ENCODE results near the gene CDC14B. TPM values are rescaled to one million over a fixed set of nuclear protein-coding genes. Genes with fewer than 3 reads are reported as not detected.

CDC14B gene
- total RNA-seq, 1 donor from 2014 or later, result 31.3 TPM

- no peak for DNase-seq
Observed at GRCh38 chr9:96500696-96501632, 118.7 kb downstream of the CDC14B start.

- no peak for DNase-seq
Observed at GRCh38 chr9:96499257-96499656, 120.4 kb downstream of the CDC14B start.

GRCh38 chr9:96498796-96499195 lies 120.8 kb downstream of the CDC14B start:
- no peak for DNase-seq

- DNase-seq, result no peak
Observed at GRCh38 chr9:96497117-96497399, 122.6 kb downstream of the CDC14B start.

- no peak for DNase-seq
Observed at GRCh38 chr9:96496368-96497116, 123.1 kb downstream of the CDC14B start.

- DNase-seq, result no peak
Observed at GRCh38 chr9:96495341-96495740, 124.3 kb downstream of the CDC14B start.

GRCh38 chr9:96494215-96494800 lies 125.3 kb downstream of the CDC14B start:
- no peak for DNase-seq

- no peak for DNase-seq
Observed at GRCh38 chr9:96493757-96494156, 125.9 kb downstream of the CDC14B start.

GRCh38 chr9:96492993-96493531 lies 126.6 kb downstream of the CDC14B start:
- DNase-seq, result peak; percentile 41

- no peak for DNase-seq
Observed at GRCh38 chr9:96491880-96492525, 127.6 kb downstream of the CDC14B start.

GRCh38 chr9:96491079-96491879 lies 128.4 kb downstream of the CDC14B start:
- DNase-seq, result no peak

- DNase-seq, result no peak
Observed at GRCh38 chr9:96490534-96491078, 129.0 kb downstream of the CDC14B start.

- no peak for DNase-seq
Observed at GRCh38 chr9:96489482-96489979, 130.1 kb downstream of the CDC14B start.

- peak; percentile 27 for DNase-seq
Observed at GRCh38 chr9:96487949-96488348, 131.7 kb downstream of the CDC14B start.

GRCh38 chr9:96487029-96487396 lies 132.6 kb downstream of the CDC14B start:
- DNase-seq, result no peak

- peak; percentile 62 for DNase-seq
Observed at GRCh38 chr9:96486386-96487028, 133.1 kb downstream of the CDC14B start.

GRCh38 chr9:96485280-96485679 lies 134.4 kb downstream of the CDC14B start:
- DNase-seq, result no peak

GRCh38 chr9:96484521-96484931 lies 135.1 kb downstream of the CDC14B start:
- no peak for DNase-seq

GRCh38 chr9:96483733-96484390 lies 135.8 kb downstream of the CDC14B start:
- no peak for DNase-seq

GRCh38 chr9:96483197-96483596 lies 136.4 kb downstream of the CDC14B start:
- no peak for DNase-seq
